ENCODE data around the gene TMEM270.
"Not testable (repeated sequence)": the region's sequence is repeated elsewhere in the genome, so short reads cannot be mapped to it uniquely, and the experiment has no call there.

The TMEM270 gene

GRCh38 chr7:73882047-73882402 lies 21.1 kb downstream of the TMEM270 start:
- H3K9ac ChIP-seq (ENCODE audit: low read length), result no peak overlapping the region
- no peaks in the 10 kb centered on the region for H3K9me2 ChIP-seq (replicated peaks; ENCODE audit: insufficient read depth, low read length)
- no peaks in the 10 kb centered on the region for H3K9me3 ChIP-seq (ENCODE audit: insufficient read depth, low read length)
- H3K27me3 ChIP-seq (ENCODE audit: low read length), result peaks cover 3% of the 10 kb centered on the region; the same call in 1 of the 2 replicates
- H3K36me3 ChIP-seq (ENCODE audit: low read length), result no peaks in the 10 kb centered on the region
- no peak for TF ChIP-seq CTCF (IDR thresholded peaks at IDR 0.05; ENCODE audit: insufficient read depth, low read length, poor library complexity, severe bottlenecking)
- TF ChIP-seq EZH2phosphoT487 (conservative IDR thresholded peaks at IDR 0.05; ENCODE audit: low read length), result no peak
- H3F3A ChIP-seq (ENCODE audit: insufficient read depth), result no peaks in the 10 kb centered on the region
- H3K4me2 ChIP-seq (ENCODE audit: low read depth, low read length, poor library complexity, severe bottlenecking), result no peak overlapping the region
- H3K79me2 ChIP-seq (ENCODE audit: insufficient read depth, low read length), result no peaks in the 10 kb centered on the region
- no peak overlapping the region for H2AFZ ChIP-seq (ENCODE audit: low read depth, low read length, severe bottlenecking)
- H3K27ac ChIP-seq (ENCODE audit: low read depth, low read length), result no peak overlapping the region
- no peak overlapping the region for H3K4me3 ChIP-seq (ENCODE audit: insufficient read depth, low read length, poor library complexity, severe bottlenecking)
- H4K20me1 ChIP-seq (ENCODE audit: low read depth, low read length), result no peaks in the 10 kb centered on the region

GRCh38 chr7:73884867-73885422 lies 24.0 kb downstream of the TMEM270 start:
- not testable (repeated sequence) for H3K9ac ChIP-seq (ENCODE audit: low read length); H3K27me3 ChIP-seq (ENCODE audit: low read length); H3K4me2 ChIP-seq (ENCODE audit: low read depth, low read length, poor library complexity, severe bottlenecking); H3F3A ChIP-seq (ENCODE audit: insufficient read depth); H2AFZ ChIP-seq (ENCODE audit: low read depth, low read length, severe bottlenecking); H3K27ac ChIP-seq (ENCODE audit: low read depth, low read length); H3K79me2 ChIP-seq (ENCODE audit: insufficient read depth, low read length); H3K9me2 ChIP-seq (replicated peaks; ENCODE audit: insufficient read depth, low read length); H3K36me3 ChIP-seq (ENCODE audit: low read length); H4K20me1 ChIP-seq (ENCODE audit: low read depth, low read length); H3K9me3 ChIP-seq (ENCODE audit: insufficient read depth, low read length); H3K4me3 ChIP-seq (ENCODE audit: insufficient read depth, low read length, poor library complexity, severe bottlenecking)

- Histone ChIP-seq H3K4me2 (ENCODE audit: low read depth, low read length, poor library complexity, severe bottlenecking) (no peak overlapping the region), H4K20me1 (ENCODE audit: low read depth, low read length) (no peaks in the 10 kb centered on the region), H3K79me2 (ENCODE audit: insufficient read depth, low read length) (no peaks in the 10 kb centered on the region), H2AFZ (ENCODE audit: low read depth, low read length, severe bottlenecking) (no peak overlapping the region), H3K27ac (ENCODE audit: low read depth, low read length) (no peak overlapping the region), H3K4me3 (ENCODE audit: insufficient read depth, low read length, poor library complexity, severe bottlenecking) (no peak overlapping the region), H3K9me3 (ENCODE audit: insufficient read depth, low read length) (no peaks in the 10 kb centered on the region), H3F3A (ENCODE audit: insufficient read depth) (no peaks in the 10 kb centered on the region), H3K27me3 (ENCODE audit: low read length) (no peaks in the 10 kb centered on the region), H3K9me2 (replicated peaks; ENCODE audit: insufficient read depth, low read length) (no peaks in the 10 kb centered on the region), H3K9ac (ENCODE audit: low read length) (no peak overlapping the region), H3K36me3 (ENCODE audit: low read length) (no peaks in the 10 kb centered on the region)
- no peak for TF ChIP-seq CTCF (IDR thresholded peaks at IDR 0.05; ENCODE audit: insufficient read depth, low read length, poor library complexity, severe bottlenecking)
Observed at GRCh38 chr7:73885433-73885974, 24.5 kb downstream of the TMEM270 start.

GRCh38 chr7:73885975-73886798 lies 25.2 kb downstream of the TMEM270 start:
- H3K9ac ChIP-seq (ENCODE audit: low read length), result no peak overlapping the region
- H3K9me2 ChIP-seq (replicated peaks; ENCODE audit: insufficient read depth, low read length), result no peaks in the 10 kb centered on the region
- H2AFZ ChIP-seq (ENCODE audit: low read depth, low read length, severe bottlenecking), result no peak overlapping the region
- no peaks in the 10 kb centered on the region for H3K27me3 ChIP-seq (ENCODE audit: low read length)
- H4K20me1 ChIP-seq (ENCODE audit: low read depth, low read length), result no peaks in the 10 kb centered on the region
- no peaks in the 10 kb centered on the region for H3K9me3 ChIP-seq (ENCODE audit: insufficient read depth, low read length)
- H3K36me3 ChIP-seq (ENCODE audit: low read length), result no peaks in the 10 kb centered on the region
- H3K4me2 ChIP-seq (ENCODE audit: low read depth, low read length, poor library complexity, severe bottlenecking), result no peak overlapping the region
- no peak overlapping the region for H3K4me3 ChIP-seq (ENCODE audit: insufficient read depth, low read length, poor library complexity, severe bottlenecking)
- H3F3A ChIP-seq (ENCODE audit: insufficient read depth), result no peaks in the 10 kb centered on the region
- H3K27ac ChIP-seq (ENCODE audit: low read depth, low read length), result no peak overlapping the region
- H3K79me2 ChIP-seq (ENCODE audit: insufficient read depth, low read length), result no peaks in the 10 kb centered on the region
- TF ChIP-seq CTCF (IDR thresholded peaks at IDR 0.05; ENCODE audit: insufficient read depth, low read length, poor library complexity, severe bottlenecking), result no peak
- TF ChIP-seq EZH2phosphoT487 (conservative IDR thresholded peaks at IDR 0.05; ENCODE audit: low read length), result no peak
